NCI-H146 (cell line): ENCODE measurements around the gene SRM.
A peak's percentile ranks its signal among the peaks of the same experiment; 100 is the strongest.
"Not testable (repeated sequence)": the region's sequence is repeated elsewhere in the genome, so short reads cannot be mapped to it uniquely, and the experiment has no call there.

Experiments
- DNase-seq: peaks from one replicate; lab custom pipeline; 2025; lab: John Stamatoyannopoulos, UW

SRM gene

GRCh38 chr1:11044849-11045427 lies 14.9 kb downstream of the SRM start:
- no peak for DNase-seq

GRCh38 chr1:11044086-11044848 lies 15.6 kb downstream of the SRM start:
- DNase-seq, result no peak

GRCh38 chr1:11042995-11043874 lies 16.6 kb downstream of the SRM start:
- no peak for DNase-seq

- DNase-seq, result no peak
These were observed 17.8 kb downstream of the SRM start for GRCh38 chr1:11042065-11042464.

GRCh38 chr1:11041048-11041447 lies 18.8 kb downstream of the SRM start:
- DNase-seq, result no peak

- DNase-seq, result not testable (repeated sequence)
These were observed 19.8 kb downstream of the SRM start for GRCh38 chr1:11040105-11040429.

GRCh38 chr1:11039351-11040104 lies 20.3 kb downstream of the SRM start:
- no peak for DNase-seq

- DNase-seq, result peak; percentile 76
These were observed 22.1 kb downstream of the SRM start for GRCh38 chr1:11037740-11038182.

GRCh38 chr1:11037019-11037739 lies 22.6 kb downstream of the SRM start:
- DNase-seq, result not testable (repeated sequence)

GRCh38 chr1:11031624-11032262 lies 28.1 kb downstream of the SRM start:
- no peak for DNase-seq

GRCh38 chr1:11030865-11031264 lies 29.0 kb downstream of the SRM start:
- DNase-seq, result no peak

- DNase-seq, result no peak
These were observed 31.8 kb downstream of the SRM start for GRCh38 chr1:11028018-11028417.

- DNase-seq, result peak; percentile 25
These were observed 32.5 kb downstream of the SRM start for GRCh38 chr1:11027316-11027715.

- DNase-seq, result no peak
These were observed 32.9 kb downstream of the SRM start for GRCh38 chr1:11026903-11027302.

GRCh38 chr1:11026052-11026451 lies 33.8 kb downstream of the SRM start:
- DNase-seq, result no peak

GRCh38 chr1:11025618-11026017 lies 34.2 kb downstream of the SRM start:
- no peak for DNase-seq

GRCh38 chr1:11024874-11025203 lies 35.0 kb downstream of the SRM start:
- DNase-seq, result no peak

GRCh38 chr1:11024154-11024873 lies 35.5 kb downstream of the SRM start:
- DNase-seq, result no peak

GRCh38 chr1:11023201-11023600 lies 36.6 kb downstream of the SRM start:
- no peak for DNase-seq

GRCh38 chr1:11019971-11020370 lies 39.8 kb downstream of the SRM start:
- no peak for DNase-seq
